K562 (cell line): ENCODE measurements around the gene BRD4. TPM values are rescaled to one million over a fixed set of nuclear protein-coding genes. Genes with fewer than 3 reads are reported as not detected.

Experiments used
- ATAC-seq: fragments of 200-7000 bp; cut with Tn5 transposase; 3 replicates; pipeline ENCODE4 v1.9.1; 2020; ENCODE audit warnings: moderate library complexity
- BruUV-seq: library from RNA; stranded (reverse); fragments of 400-500 nt; replicated peaks from 2 replicates; lab custom pipeline; 2021; lab: Mats Ljungman, UMichigan
- CTCF ChIA-PET: fragments of 300-600 bp; formaldehyde crosslinking; extraction: SDS; loops from one replicate; lab custom pipeline; 2021; ENCODE audit warnings: low intra/inter-chr PET ratio; lab: Yijun Ruan, JAX
- POLR2A ChIA-PET: fragments of 300-600, 350-650 bp; sonication (Branson Sonifier 250); formaldehyde crosslinking; extraction: SDS; loops from one replicate; lab custom pipeline; 2021; ENCODE audit warnings: antibody characterized with exemption, inconsistent platforms; lab: Yijun Ruan, JAX
- DNase-seq, 4 experiments: peaks; one replicate each; pipeline versions ENCODE4 v3.0.0 to v3.0.0-alpha.2; 2011 to 2018; ENCODE audit warnings: low spot score in 3 of 4, mixed read lengths in 3 of 4; ENCODE audit errors: extremely low read depth in 1 of 4
- FAIRE-seq: peaks from 2 replicates; lab custom pipeline; 2011; peaks lifted over from hg19 to GRCh38; lab: Jason Lieb, UNC
- H2AFZ ChIP-seq: 2 replicates; pipeline ENCODE4 v1.6.0; 2011; ENCODE audit warnings: low read depth, low read length, control low read depth, inconsistent platforms
- H3K27ac ChIP-seq: fragments of 200-600 bp; 3 replicates; pipeline ENCODE4 v1.8.0; 2011; ENCODE audit warnings: low read depth, mild to moderate bottlenecking, control low read depth, inconsistent platforms, low read length, moderate library complexity, mixed read lengths; ENCODE audit errors: extremely low read depth
- H3K27me3 ChIP-seq, 2 experiments: fragments of 300-600 bp in 1 of 2; 2 replicates in 1 of 2; 3 replicates in 1 of 2; pipeline versions ENCODE4 v1.6.0 to v1.8.0; 2011; ENCODE audit warnings: inconsistent platforms in 2 of 2, low read length in 2 of 2, mild to moderate bottlenecking in 1 of 2, mixed read lengths in 1 of 2, moderate library complexity in 1 of 2; ENCODE audit not compliant: control insufficient read depth in 2 of 2, insufficient read depth in 2 of 2
- H3K36me3 ChIP-seq: fragments of 300-600 bp; 3 replicates; pipeline ENCODE4 v1.8.0; 2011; ENCODE audit warnings: mild to moderate bottlenecking, low read length, inconsistent platforms; ENCODE audit not compliant: control insufficient read depth, insufficient read depth
- H3K4me1 ChIP-seq, 2 experiments: fragments of 200-600 bp in 1 of 2; replicated peaks in 1 of 2; 2 replicates in 1 of 2; 3 replicates in 1 of 2; pipeline versions ENCODE4 v1.5.1 to v1.8.0; 2011; ENCODE audit warnings: inconsistent platforms in 2 of 2, low read length in 2 of 2, mild to moderate bottlenecking in 1 of 2, mixed read lengths in 1 of 2, moderate library complexity in 1 of 2; ENCODE audit not compliant: control insufficient read depth in 2 of 2, insufficient read depth in 2 of 2
- H3K4me2 ChIP-seq: 2 replicates; pipeline ENCODE4 v1.6.1; 2011; ENCODE audit warnings: low read length, control low read depth, inconsistent platforms, mixed read lengths; ENCODE audit not compliant: insufficient read depth
- H3K4me3 ChIP-seq: fragments of 200-600 bp; sonication (generic), shearing (Covaris generic); 2 replicates; pipeline ENCODE4 v1.5.1; 2016; ENCODE audit warnings: control low read depth, inconsistent platforms
- H3K79me2 ChIP-seq: fragments of 200-600 bp; 3 replicates; pipeline ENCODE4 v1.8.0; 2011; ENCODE audit warnings: low read length, inconsistent platforms; ENCODE audit not compliant: control insufficient read depth, insufficient read depth
- H3K9ac ChIP-seq, 2 experiments: 2 replicates each; pipeline versions ENCODE4 v1.6.0 to v1.6.1; 2011; ENCODE audit warnings: low read depth in 2 of 2, low read length in 2 of 2, control low read depth in 1 of 2, inconsistent platforms in 1 of 2, mild to moderate bottlenecking in 1 of 2, mixed read lengths in 1 of 2; ENCODE audit not compliant: insufficient read depth in 1 of 2
- H3K9me1 ChIP-seq: one replicate; pipeline ENCODE4 v1.6.0; 2011; ENCODE audit warnings: inconsistent platforms, mild to moderate bottlenecking, low read length, moderate library complexity; ENCODE audit not compliant: control insufficient read depth, insufficient read depth
- H3K9me3 ChIP-seq: replicated peaks from 2 replicates; pipeline ENCODE4 v1.5.1; 2011; ENCODE audit warnings: low read depth, low read length, inconsistent platforms; ENCODE audit not compliant: control insufficient read depth, insufficient read depth
- H4K20me1 ChIP-seq: replicated peaks from 2 replicates; pipeline ENCODE4 v1.6.1; 2011; ENCODE audit warnings: low read length, inconsistent platforms, mixed read lengths; ENCODE audit not compliant: control insufficient read depth, insufficient read depth
- C11orf30 ChIP-seq: fragments of 450-650 bp; IDR thresholded peaks from 2 replicates; pipeline ENCODE4 v1.6.1; 2016; ENCODE audit warnings: low read depth, mild to moderate bottlenecking
- IRF9 ChIP-seq: fragments of 450-650 bp; IDR thresholded peaks from 2 replicates; pipeline ENCODE4 v1.6.1; 2016; ENCODE audit warnings: missing biosample characterization, missing genetic modification characterization
- KLF16 ChIP-seq: IDR thresholded peaks from 2 replicates; pipeline ENCODE4 v1.6.1; 2016; ENCODE audit warnings: antibody characterized with exemption
- MAFF ChIP-seq: IDR thresholded peaks from 2 replicates; pipeline ENCODE4 v1.6.1; 2012; ENCODE audit warnings: low read length, improper control_type of control experiment
- MAFG ChIP-seq: fragments of 450-650 bp; conservative IDR thresholded peaks from 2 replicates; pipeline ENCODE4 v1.6.1; 2016; ENCODE audit warnings: missing genetic modification characterization, missing compliant biosample characterization
- MAFK ChIP-seq: IDR thresholded peaks from 2 replicates; pipeline ENCODE4 v1.6.1; 2011; ENCODE audit warnings: low read length, improper control_type of control experiment
- NFE2 ChIP-seq: IDR thresholded peaks from 2 replicates; pipeline ENCODE4 v1.6.1; 2014; ENCODE audit warnings: antibody characterized with exemption, low read depth
- RREB1 ChIP-seq: fragments of 250-450 bp; sonication (Bioruptor Pico); IDR thresholded peaks from 2 replicates; pipeline ENCODE4 v1.4.0; 2020
- SIRT6 ChIP-seq: IDR thresholded peaks from one replicate; pipeline ENCODE4 v1.6.1; 2012; ENCODE audit warnings: low read depth, mild to moderate bottlenecking, control low read depth, inconsistent platforms, low read length, moderate library complexity
- ZNF174 ChIP-seq: fragments of 250-450 bp; sonication (Bioruptor Pico); IDR thresholded peaks from 2 replicates; pipeline ENCODE4 v1.4.0; 2020; ENCODE audit warnings: mild to moderate bottlenecking
- ZNF316 ChIP-seq: fragments of 450-650 bp; IDR thresholded peaks from 2 replicates; pipeline ENCODE4 v1.6.1; 2016
- ZNF592 ChIP-seq: fragments of 450-650 bp; IDR thresholded peaks from 2 replicates; pipeline ENCODE4 v1.6.1; 2017; ENCODE audit warnings: antibody characterized with exemption, mild to moderate bottlenecking
- ZNF766 ChIP-seq: fragments of 200-800 bp; sonication (Bioruptor generic); conservative IDR thresholded peaks from 2 replicates; pipeline ENCODE4 v1.6.1; 2016; ENCODE audit warnings: missing genetic modification characterization, missing compliant biosample characterization
- WGBS: fragments of 100-300 bp; shearing (Covaris generic); methylation state at CpG from one replicate; pipeline ENCODE4 v1.1.6; 2016; ENCODE audit warnings: low coverage, mixed read lengths; ENCODE audit not compliant: insufficient coverage; ENCODE audit errors: missing lambda C conversion rate; 5-methylcytosine and 5-hydroxymethylcytosine counted together
- in situ Hi-C: fragments of 300-500 bp; cut with MboI; formaldehyde crosslinking; loops from 4 replicates; pipeline ENCODE4 v1.15.0; 2018; ENCODE audit warnings: inconsistent platforms, mixed read lengths
- intact Hi-C: fragments of 100-400 bp; cut with micrococcal nuclease; formaldehyde crosslinking; loops from 2 replicates; pipeline ENCODE4 v1.14.2; 2022
- polyA plus RNA-seq, 8 experiments: library from polyadenylated mRNA; depleted of rRNA in 4 of 8; stranded (reverse) in 5 of 8; unstranded in 3 of 8; fragments of >200 nt; fragmentation: Nextera tagmentation in 2 of 8; fragmentation: Illumina TruSeq in 1 of 8; extraction: Ambion mirVana in 2 of 8; extraction: Trizol in 1 of 8; gene quantifications; 2 replicates each; pipeline versions ENCODE4 v1.2.1 to v1.2.3, GENCODE V29; 2011 to 2014; ENCODE audit warnings: inconsistent platforms in 1 of 8, missing spikeins in 1 of 8
- total RNA-seq, 7 experiments: library from RNA; depleted of rRNA in 6 of 7; stranded (reverse); fragments of >200 nt in 6 of 7; fragmentation: Illumina TruSeq in 2 of 7; extraction: Trizol in 2 of 7; gene quantifications; 2 replicates each; pipeline versions ENCODE4 v1.2.1 to v1.2.3, GENCODE V29; 2011 to 2021; ENCODE audit warnings: low replicate concordance in 1 of 7

Gene BRD4
- total and polyA plus RNA-seq, 9 of the 15 experiments (the other 6 are each of a cell fraction or from before 2014, with no cell fraction given) = 1.8 to 105 (median 15.6) TPM

GRCh38 chr19:15358918-15359317 is 26.6 kb upstream of the BRD4 start:
- BruUV-seq = no TSS peak
- H3K27me3 ChIP-seq = no peaks in the 10 kb centered on the region
- TF ChIP-seq ZNF766 (CRISPR knock-in tag) = peak; percentile 56; the same call in 1 of the 2 replicates
- no peak for TF ChIP-seq ZNF174 (CRISPR knock-in tag)
- peak; percentile 70; the same call in 1 of the 2 replicates for TF ChIP-seq C11orf30
- no peak for TF ChIP-seq RREB1 (CRISPR knock-in tag)
- peak; percentile 58; the same call in 1 of the 2 replicates for TF ChIP-seq ZNF592
- TF ChIP-seq MAFK = peak; percentile 48; the same call in 1 of the 2 replicates
- peak; percentile 22; the same call in 1 of the 2 replicates for TF ChIP-seq MAFF
- TF ChIP-seq KLF16 = no peak
- TF ChIP-seq SIRT6 = no peak
- peak; percentile 50; the same call in 1 of the 2 replicates for TF ChIP-seq NFE2
- peak; percentile 57; the same call in 1 of the 2 replicates for TF ChIP-seq MAFG (tag)
- peak; percentile 35; the same call in 1 of the 2 replicates for TF ChIP-seq ZNF316
- no peak for TF ChIP-seq IRF9
- TF ChIP-seq, all 486 proteins: peak for 8
- Histone ChIP-seq H3K4me2 (no peak overlapping the region), H3K4me1 (no peaks in the 10 kb centered on the region; a peak in 2 of 5 replicates), H3K4me3 (no peak overlapping the region), H4K20me1 (no peaks in the 10 kb centered on the region; the same call in 1 of the 2 replicates), H3K9me1 (no peaks in the 10 kb centered on the region), H3K9ac (no peak overlapping the region), H3K27ac (peak overlapping the region; percentile 31; the same call in 1 of the 3 replicates), H3K36me3 (peaks cover 70% of the 10 kb centered on the region; the same call in 2 of the 3 replicates), H3K9me3 (no peaks in the 10 kb centered on the region), H3K79me2 (no peaks in the 10 kb centered on the region), H2AFZ (no peak overlapping the region)
- ChIA-PET CTCF (no interaction called here), POLR2A (interaction anchor here (0.7 to 2.4 kb wide), 6 partner anchors 9 to 120 kb away, joined by 3 to 8 read pairs (median 5); no protein-coding TSS in a partner anchor)
- DNase-seq = no peak
- WGBS = 62% methylated on average over 3 of the region's 3 CpGs
- in situ Hi-C loops = no loop called here
- no peak; the same call in 2 of the 3 replicates for ATAC-seq
- intact Hi-C loops = no loop called here
- no peak for FAIRE-seq
